HG02938 (cell line): ENCODE measurements around the gene PNPLA2.

Experiments used
- ATAC-seq: cut with Tn5 transposase; IDR thresholded peaks from one replicate; pipeline ENCODE4 v1.9.1; 2021; ENCODE audit warnings: mild to moderate bottlenecking, moderate library complexity; ENCODE audit not compliant: unreplicated experiment

Gene PNPLA2

GRCh38 chr11:797296-798092 is 21.2 kb upstream of the PNPLA2 start:
- ATAC-seq: peak; percentile 36

- peak; percentile 36 for ATAC-seq
Measured at GRCh38 chr11:798093-798713, 20.5 kb upstream of the PNPLA2 start, which contains the start of gene SLC25A22. TSS of gene SLC25A22 (minus strand) at chr11:798281. CDS start at chr11:795006, 3,275 bp downstream.

DNA sequence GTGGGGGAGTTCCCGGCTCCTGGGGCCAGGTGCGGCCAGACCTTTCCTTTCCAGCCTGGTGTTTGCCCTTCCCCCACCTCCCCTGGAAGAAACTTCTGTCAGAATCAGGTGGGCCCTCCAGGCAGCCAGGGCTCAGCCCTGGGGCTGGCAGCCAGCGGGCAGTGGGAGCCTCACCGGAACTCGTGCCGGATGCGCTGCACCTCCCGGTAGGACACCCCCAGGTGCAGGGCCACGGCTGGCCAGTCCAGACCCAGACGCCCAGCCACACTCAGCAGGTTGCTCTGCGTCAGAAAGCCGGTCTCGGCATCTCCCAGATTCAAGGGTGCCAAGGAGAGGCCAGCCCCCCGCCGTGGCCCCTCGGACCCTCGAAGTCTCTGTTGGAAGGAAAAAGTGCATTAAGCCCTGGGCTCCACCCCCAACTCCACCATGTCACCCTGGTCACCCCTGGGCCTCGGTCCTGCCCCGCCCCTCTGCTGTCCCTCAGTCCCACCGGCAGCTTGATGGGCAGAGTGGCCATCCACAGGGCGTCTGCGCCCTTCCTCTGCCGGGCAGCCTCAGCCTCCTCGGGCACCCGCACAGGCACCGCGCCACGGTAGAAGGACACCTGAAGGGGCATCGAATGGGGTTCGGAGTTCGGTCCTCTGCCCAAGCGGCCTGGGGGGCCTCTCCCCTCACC is 18.9 kb upstream of the PNPLA2 start:
- ATAC-seq: no peak

GRCh38 chr11:800473-800872 is 18.2 kb upstream of the PNPLA2 start:
- no peak for ATAC-seq

DNA sequence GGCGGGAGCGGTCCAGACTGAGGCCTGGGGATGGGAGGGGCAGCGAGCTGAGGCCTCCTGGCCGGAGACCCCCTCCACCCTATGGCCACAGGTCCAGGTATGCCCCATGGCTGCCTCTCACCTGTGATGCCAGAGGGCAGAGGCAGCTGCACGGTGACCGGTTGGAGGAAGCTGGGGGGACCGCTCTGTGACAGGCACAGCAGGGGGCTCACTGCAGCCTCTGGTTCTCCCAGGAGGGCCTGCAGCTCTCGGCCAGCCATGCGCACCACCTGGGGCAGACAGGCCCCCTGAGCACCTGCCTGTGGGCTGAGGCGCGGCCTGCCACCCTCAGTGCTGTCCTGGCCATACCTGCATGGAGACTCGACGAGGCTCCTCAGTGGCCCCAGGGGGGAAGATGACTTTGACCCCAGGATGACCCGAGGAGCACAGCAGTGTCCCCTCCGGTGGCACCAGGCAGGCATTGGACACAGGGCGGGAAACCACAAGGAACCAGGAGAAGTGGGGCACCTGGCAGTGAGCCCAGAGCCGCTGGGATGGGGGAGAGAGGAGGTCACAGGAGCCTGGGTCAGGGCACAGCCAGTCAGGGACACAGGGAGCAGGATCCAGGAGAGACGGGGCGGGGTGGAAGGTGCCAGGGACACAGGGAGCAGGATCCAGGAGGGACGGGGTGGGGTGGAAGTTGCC is 17.5 kb upstream of the PNPLA2 start:
- no peak for ATAC-seq

- ATAC-seq: no peak
Measured at GRCh38 chr11:802018-802617, 16.6 kb upstream of the PNPLA2 start.

- ATAC-seq: no peak
Measured at GRCh38 chr11:802693-803466, 15.8 kb upstream of the PNPLA2 start.

- no peak for ATAC-seq
Measured at GRCh38 chr11:803467-803742, 15.3 kb upstream of the PNPLA2 start.

DNA sequence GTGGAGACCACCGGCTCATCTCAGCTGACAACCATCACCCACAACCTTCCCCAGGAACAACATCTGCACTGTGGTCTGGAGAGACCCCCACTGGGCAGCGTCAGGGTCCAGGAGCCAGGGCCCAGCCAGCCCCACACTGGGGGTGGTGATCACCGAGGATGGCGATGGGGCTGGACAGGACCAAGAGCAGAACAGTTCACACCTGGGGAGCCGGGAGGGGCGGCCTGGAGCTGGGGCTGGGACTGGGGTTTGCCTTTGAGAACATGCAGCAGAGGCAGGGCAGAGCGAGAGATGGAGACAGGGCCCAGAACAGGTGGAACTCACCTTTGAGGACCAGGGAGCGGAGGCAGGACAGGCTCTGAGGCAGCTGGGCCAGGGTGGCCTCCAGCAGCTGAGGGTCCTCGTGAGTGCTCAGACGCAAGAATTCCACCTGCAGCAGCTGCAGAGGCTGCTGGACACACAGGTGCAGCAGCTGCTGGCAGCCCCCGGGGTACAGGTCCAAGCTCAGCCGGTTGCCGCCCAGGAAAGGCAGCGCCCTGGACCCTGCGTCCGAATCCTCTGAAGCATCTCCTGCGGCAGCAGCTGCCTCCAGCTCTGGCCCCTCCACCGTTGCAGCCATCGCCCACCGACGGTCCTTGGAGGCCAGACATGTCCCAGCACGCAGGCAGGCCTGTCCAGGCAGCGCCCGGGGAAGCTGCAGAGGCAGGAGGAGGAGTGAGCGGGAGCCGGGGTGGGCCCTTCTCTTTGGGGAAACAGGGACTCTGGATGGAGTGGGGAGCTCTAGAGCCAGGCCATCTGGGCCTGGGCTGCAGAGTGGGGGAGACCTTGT is 14.7 kb upstream of the PNPLA2 start:
- ATAC-seq: no peak

DNA sequence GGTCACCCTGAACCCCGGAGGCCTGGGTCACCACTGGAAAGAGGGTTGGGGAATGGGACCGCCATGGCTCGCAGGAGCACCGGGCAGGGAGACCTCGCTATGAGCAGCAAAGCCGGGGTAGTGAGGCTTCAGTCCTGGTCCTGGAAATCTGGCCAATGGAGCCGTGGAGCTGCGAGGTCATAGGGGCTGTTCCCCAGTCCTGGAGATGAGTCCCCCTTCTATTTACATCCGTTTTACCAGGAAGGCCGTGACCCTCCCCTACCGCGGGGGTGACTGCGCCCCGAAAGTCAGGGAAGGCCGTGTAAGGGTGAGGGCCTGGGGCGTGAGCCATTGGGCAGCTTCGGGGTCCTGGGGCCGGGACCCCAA is 14.1 kb upstream of the PNPLA2 start:
- ATAC-seq: no peak

DNA sequence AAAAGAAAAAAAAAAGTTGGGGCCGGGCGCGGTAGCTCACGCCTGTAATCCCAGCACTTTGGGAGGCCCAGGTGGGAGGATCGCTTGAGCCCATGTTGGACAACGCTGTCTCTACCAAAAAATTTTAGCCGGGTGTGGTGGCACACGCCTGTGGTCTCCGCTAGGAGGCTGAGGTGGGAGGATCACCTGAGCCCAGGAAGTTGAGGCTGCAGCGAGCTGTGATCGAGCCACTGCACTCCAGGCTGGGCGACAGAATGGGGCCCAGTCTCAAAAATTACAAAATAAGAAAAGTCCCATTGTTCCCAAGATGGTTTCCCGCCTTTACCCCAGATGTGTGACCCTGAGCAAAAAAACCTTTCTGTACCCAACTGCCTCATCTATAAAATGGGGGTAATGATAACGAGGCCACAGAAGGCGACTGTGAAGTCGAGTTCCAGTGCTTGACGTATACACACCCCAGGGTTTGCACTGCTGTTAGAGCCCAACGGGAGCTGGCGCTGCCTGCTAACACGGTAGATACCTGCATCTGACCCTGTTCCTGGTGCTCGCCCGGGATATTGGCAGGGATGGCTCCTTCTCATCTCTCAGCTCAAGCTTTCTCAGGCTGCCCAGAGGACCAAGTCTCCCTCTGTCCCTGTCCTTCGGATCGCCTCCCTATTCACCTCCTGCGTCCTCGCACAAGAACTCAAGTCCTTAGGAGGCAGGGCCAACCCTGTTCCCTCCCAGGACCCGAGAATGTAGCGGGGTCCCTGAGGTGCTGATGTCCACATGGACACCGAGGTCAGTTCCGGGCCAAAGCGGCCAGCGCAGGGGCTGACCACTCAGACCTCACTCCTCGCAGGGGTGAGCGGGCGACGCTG is 10.1 kb upstream of the PNPLA2 start:
- ATAC-seq: no peak

- ATAC-seq: peak; percentile 72
Measured at GRCh38 chr11:809287-810039, 9.3 kb upstream of the PNPLA2 start, which contains the start of gene RPLP2. TSS of gene RPLP2 (plus strand) at chr11:809967. CDS start at chr11:810235, 268 bp downstream.

DNA sequence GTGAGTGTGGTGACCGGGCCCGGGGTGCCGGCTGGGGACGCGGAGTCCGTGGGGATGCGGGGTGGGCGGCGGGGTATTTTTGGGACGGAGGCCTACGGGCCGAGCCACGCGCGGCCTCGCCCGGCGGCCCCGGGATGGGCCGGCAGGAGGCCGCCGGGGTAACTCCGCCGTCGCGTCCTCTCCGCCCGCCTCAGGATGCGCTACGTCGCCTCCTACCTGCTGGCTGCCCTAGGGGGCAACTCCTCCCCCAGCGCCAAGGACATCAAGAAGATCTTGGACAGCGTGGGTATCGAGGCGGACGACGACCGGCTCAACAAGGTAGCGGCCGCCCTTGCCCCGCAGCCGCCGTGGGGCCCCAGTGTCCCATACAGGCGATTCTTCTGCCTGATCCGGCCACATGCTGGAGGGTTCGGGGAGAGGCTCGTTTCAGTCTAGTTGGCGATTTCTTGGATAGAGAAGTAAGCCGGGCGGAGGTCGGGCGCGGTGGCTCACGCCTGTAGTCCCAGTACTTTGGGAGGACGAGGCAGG is 8.6 kb upstream of the PNPLA2 start:
- no peak for ATAC-seq

DNA sequence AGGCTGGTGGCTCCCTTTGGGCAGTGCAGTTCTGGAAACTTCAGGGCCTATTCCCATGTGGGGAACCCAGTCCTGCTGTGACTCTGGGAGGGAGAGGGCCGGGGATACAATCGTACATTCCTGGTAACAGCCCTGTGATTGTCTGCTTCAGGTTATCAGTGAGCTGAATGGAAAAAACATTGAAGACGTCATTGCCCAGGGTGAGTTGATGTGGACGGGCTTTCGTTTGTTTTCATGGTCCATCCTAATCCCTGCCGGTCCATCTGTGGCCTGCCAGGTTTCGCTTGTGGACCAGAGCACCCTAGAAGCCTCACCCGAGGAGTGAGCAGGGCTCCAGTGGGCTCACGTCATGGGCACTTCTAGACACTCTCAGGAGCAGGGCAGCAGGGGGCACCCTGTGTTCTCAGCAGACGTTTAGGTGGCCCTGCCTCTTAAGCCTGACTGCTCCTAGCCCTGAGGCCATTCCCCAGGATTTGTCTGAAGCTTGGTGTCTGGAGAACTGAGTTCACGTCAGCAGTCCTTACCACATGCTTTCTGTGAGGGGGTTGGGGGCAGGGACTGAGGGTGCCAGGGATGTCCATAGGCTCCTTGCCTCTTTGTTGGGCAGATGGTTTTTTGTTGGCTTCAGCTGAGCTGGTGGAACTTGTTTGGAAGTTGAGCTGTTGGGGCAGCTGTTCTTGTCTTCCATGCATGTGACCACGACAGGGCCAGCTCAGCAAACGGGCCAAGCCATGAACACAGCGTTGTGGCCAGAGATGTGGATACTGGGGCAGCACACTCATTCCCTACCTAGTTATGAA is 7.1 kb upstream of the PNPLA2 start:
- no peak for ATAC-seq

- ATAC-seq: no peak
Measured at GRCh38 chr11:812390-812789, 6.3 kb upstream of the PNPLA2 start.

DNA sequence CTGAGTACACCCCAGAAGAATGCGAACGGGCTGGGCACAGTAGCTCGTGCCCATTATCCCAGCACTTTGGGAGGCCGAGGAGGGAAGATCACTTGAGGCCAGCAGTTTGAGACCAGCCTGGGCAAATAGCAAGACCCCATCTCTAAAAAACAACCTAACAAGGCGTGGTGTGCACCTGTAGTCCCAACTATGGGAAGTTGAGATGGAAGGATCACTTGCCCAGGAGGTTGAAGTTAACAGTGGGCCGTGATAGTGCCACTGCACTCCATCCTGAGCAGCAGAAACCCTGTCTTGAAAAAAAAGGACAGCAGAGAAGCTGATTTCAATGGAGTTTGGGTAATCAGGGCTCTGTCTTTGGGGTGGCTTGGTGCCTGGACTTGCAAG is 5.7 kb upstream of the PNPLA2 start:
- ATAC-seq: no peak
